Measurements from ENCODE around the gene KCNIP1. TPM values are rescaled to one million over a fixed set of nuclear protein-coding genes. Genes with fewer than 3 reads are reported as not detected.

The KCNIP1 gene
- total and polyA plus RNA-seq, 2 experiments from 2014 or later, result 0.43 to 0.80 TPM

GRCh38 chr5:170523142-170523551, 19.3 kb downstream of the KCNIP1 start:
- Histone ChIP-seq H3K9me2 (replicated peaks; ENCODE audit: insufficient read depth) (no peaks in the 10 kb centered on the region), H3K9me3 (ENCODE audit: low read depth) (no peaks in the 10 kb centered on the region), H3K79me2 (no peaks in the 10 kb centered on the region), H3K27me3 (no peaks in the 10 kb centered on the region), H3K4me2 (no peak overlapping the region), H3K4me3 (no peak overlapping the region), H3K27ac (no peak overlapping the region), H3K36me3 (replicated peaks; ENCODE audit: insufficient read depth, low read depth) (no peaks in the 10 kb centered on the region), H2AFZ (no peak overlapping the region), H4K20me1 (ENCODE audit: insufficient read depth, poor library complexity, severe bottlenecking) (no peaks in the 10 kb centered on the region), H3K4me1 (ENCODE audit: insufficient read depth) (peaks cover 5% of the 10 kb centered on the region)
- DNase-seq (ENCODE audit: low spot score), result no peak
- WGBS (ENCODE audit: low lambda C conversion rate, missing lambda C conversion rate), result 66% methylated on average over 10 of the region's 10 CpGs
- no peak for TF ChIP-seq EZH2 (IDR thresholded peaks at IDR 0.05; ENCODE audit: borderline replicate concordance)
- TF ChIP-seq CTCF (IDR thresholded peaks at IDR 0.05; ENCODE audit: poor library complexity), result no peak
- no peak for TF ChIP-seq EZH2phosphoT487 (IDR thresholded peaks at IDR 0.05; ENCODE audit: low read depth, severe bottlenecking, unreplicated experiment)

DNA sequence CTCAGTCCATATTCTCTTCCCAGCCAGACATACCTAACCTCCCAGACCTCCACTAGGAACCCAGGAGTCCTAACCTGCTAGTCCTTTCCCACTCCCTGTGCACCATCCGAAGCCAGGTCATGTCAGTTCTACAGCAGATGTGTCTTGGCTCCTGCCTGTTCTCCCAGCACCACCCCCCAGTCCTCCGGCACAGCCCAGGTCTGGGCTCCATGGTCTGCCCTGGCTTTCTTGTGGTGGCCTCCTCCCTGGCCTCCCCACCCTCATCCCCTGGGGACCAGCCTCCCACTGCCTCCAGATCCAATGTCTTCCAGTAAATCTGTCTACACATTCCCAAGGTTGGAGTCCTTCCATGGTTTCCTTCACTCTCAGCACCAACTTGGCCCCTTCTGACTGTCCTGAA, 20.0 kb downstream of the KCNIP1 start:
- WGBS (ENCODE audit: low lambda C conversion rate, missing lambda C conversion rate), result 86% methylated on average over 1 of the region's 2 CpGs
- Histone ChIP-seq H2AFZ (no peak overlapping the region), H3K36me3 (replicated peaks; ENCODE audit: insufficient read depth, low read depth) (no peaks in the 10 kb centered on the region), H3K9me3 (ENCODE audit: low read depth) (no peaks in the 10 kb centered on the region), H4K20me1 (ENCODE audit: insufficient read depth, poor library complexity, severe bottlenecking) (no peaks in the 10 kb centered on the region), H3K4me3 (no peak overlapping the region), H3K4me1 (ENCODE audit: insufficient read depth) (peaks cover 5% of the 10 kb centered on the region), H3K9me2 (replicated peaks; ENCODE audit: insufficient read depth) (no peaks in the 10 kb centered on the region), H3K27me3 (no peaks in the 10 kb centered on the region), H3K79me2 (no peaks in the 10 kb centered on the region), H3K4me2 (no peak overlapping the region), H3K27ac (no peak overlapping the region)
- TF ChIP-seq EZH2 (IDR thresholded peaks at IDR 0.05; ENCODE audit: borderline replicate concordance) (no peak), CTCF (IDR thresholded peaks at IDR 0.05; ENCODE audit: poor library complexity) (no peak), EZH2phosphoT487 (IDR thresholded peaks at IDR 0.05; ENCODE audit: low read depth, severe bottlenecking, unreplicated experiment) (no peak)
- no peak for DNase-seq (ENCODE audit: low spot score)

GRCh38 chr5:170524576-170524975, 20.8 kb downstream of the KCNIP1 start:
- no peak overlapping the region for H3K4me2 ChIP-seq
- H3K79me2 ChIP-seq, result no peaks in the 10 kb centered on the region
- TF ChIP-seq CTCF (IDR thresholded peaks at IDR 0.05; ENCODE audit: poor library complexity) (no peak), EZH2phosphoT487 (IDR thresholded peaks at IDR 0.05; ENCODE audit: low read depth, severe bottlenecking, unreplicated experiment) (no peak), EZH2 (IDR thresholded peaks at IDR 0.05; ENCODE audit: borderline replicate concordance) (no peak)
- WGBS (ENCODE audit: low lambda C conversion rate, missing lambda C conversion rate), result 86% methylated on average over 1 of the region's 3 CpGs
- H3K4me3 ChIP-seq, result no peak overlapping the region
- no peaks in the 10 kb centered on the region for H3K9me2 ChIP-seq (replicated peaks; ENCODE audit: insufficient read depth)
- H3K27me3 ChIP-seq, result no peaks in the 10 kb centered on the region
- H2AFZ ChIP-seq, result no peak overlapping the region
- H3K36me3 ChIP-seq (replicated peaks; ENCODE audit: insufficient read depth, low read depth), result no peaks in the 10 kb centered on the region
- H4K20me1 ChIP-seq (ENCODE audit: insufficient read depth, poor library complexity, severe bottlenecking), result no peaks in the 10 kb centered on the region
- no peak for DNase-seq (ENCODE audit: low spot score)
- no peak overlapping the region for H3K27ac ChIP-seq
- peaks cover 5% of the 10 kb centered on the region for H3K4me1 ChIP-seq (ENCODE audit: insufficient read depth)
- no peaks in the 10 kb centered on the region for H3K9me3 ChIP-seq (ENCODE audit: low read depth)

Measured in hepatocyte (in vitro differentiated cells).